HL-60 (cell line): ENCODE results near the gene EIF4G1.

Experiments
- DNase-seq, 2 experiments: peaks; one replicate each; pipeline ENCODE4 v3.0.0-alpha.2; 2010 to 2020; ENCODE audit warnings: low read depth in 1 of 2, low spot score in 1 of 2
- H3K27ac ChIP-seq: fragments of 250-450 bp; sonication (Bioruptor Pico); replicated peaks from 2 replicates; pipeline ENCODE4 v1.5.1; 2020; ENCODE audit warnings: mild to moderate bottlenecking, moderate library complexity
- H3K27me3 ChIP-seq: fragments of 250-450 bp; sonication (Bioruptor Pico); 2 replicates; pipeline ENCODE4 v1.5.1; 2021; ENCODE audit warnings: mild to moderate bottlenecking, moderate library complexity; ENCODE audit not compliant: insufficient read depth, poor library complexity, severe bottlenecking
- H3K4me3 ChIP-seq: replicated peaks from 2 replicates; pipeline ENCODE4 v1.5.1; 2011; ENCODE audit warnings: mild to moderate bottlenecking, control low read depth, low read length; ENCODE audit not compliant: insufficient read depth
- CTCF ChIP-seq: IDR thresholded peaks from one replicate; pipeline ENCODE4 v1.5.1; 2011; ENCODE audit warnings: low read length, control low read depth, inconsistent platforms; ENCODE audit not compliant: insufficient read depth
- GABPA ChIP-seq: IDR thresholded peaks from 2 replicates; pipeline ENCODE4 v1.6.1; 2012; ENCODE audit warnings: low read depth
- POLR2AphosphoS5 ChIP-seq: IDR thresholded peaks from 2 replicates; pipeline ENCODE4 v1.6.1; 2012; ENCODE audit warnings: low read depth
- REST ChIP-seq: IDR thresholded peaks from 2 replicates; pipeline ENCODE4 v1.6.1; 2012; ENCODE audit warnings: low read depth; ENCODE audit not compliant: insufficient replicate concordance
- SPI1 ChIP-seq: IDR thresholded peaks from 2 replicates; pipeline ENCODE4 v1.6.1; 2012; ENCODE audit warnings: low read depth, mild to moderate bottlenecking, borderline replicate concordance

The EIF4G1 gene

GRCh38 chr3:184377374-184377773, 63.0 kb downstream of the EIF4G1 start:
- Histone ChIP-seq H3K4me3 (no peak overlapping the region), H3K27me3 (peaks cover 46% of the 10 kb centered on the region), H3K27ac (no peak overlapping the region)
- no peak for TF ChIP-seq POLR2AphosphoS5
- TF ChIP-seq REST, result no peak
- no peak for DNase-seq

- no peak for DNase-seq
- no peak for TF ChIP-seq REST
- TF ChIP-seq GABPA, result no peak
- no peak for TF ChIP-seq SPI1
- no peak for TF ChIP-seq POLR2AphosphoS5
- Histone ChIP-seq H3K27ac (no peak within 1 kb of the TSS), H3K27me3 (peaks cover 49% of the 10 kb centered on the region), H3K4me3 (no peak within 1 kb of the TSS)
Measured at GRCh38 chr3:184377882-184378445, 63.6 kb downstream of the EIF4G1 start, which contains the start of gene THPO. Gene THPO (minus strand): TSS chr3:184378207. CDS start chr3:184376259, 1,948 bp downstream.

GRCh38 chr3:184378651-184379357, 64.4 kb downstream of the EIF4G1 start:
- DNase-seq, result no peak
- Histone ChIP-seq H3K27me3 (peaks cover 49% of the 10 kb centered on the region), H3K4me3 (no peak overlapping the region), H3K27ac (no peak overlapping the region)
- no peak for TF ChIP-seq CTCF
- no peak for TF ChIP-seq POLR2AphosphoS5
- no peak for TF ChIP-seq SPI1
- no peak for TF ChIP-seq GABPA
- no peak for TF ChIP-seq REST

GRCh38 chr3:184379358-184380184, 65.2 kb downstream of the EIF4G1 start, which contains the start of gene CHRD:
Gene CHRD (plus strand): TSS chr3:184380054. CDS start chr3:184380319, 265 bp downstream.
- TF ChIP-seq CTCF (no peak), SPI1 (no peak)
- no peak for DNase-seq
- peaks cover 42% of the 10 kb centered on the region for H3K27me3 ChIP-seq
- H3K4me3 ChIP-seq, result no peak within 1 kb of the TSS
- no peak within 1 kb of the TSS for H3K27ac ChIP-seq
